SK-N-SH (cell line): Measurements from ENCODE around the gene SLC24A5.

ENCODE experiments used
- RAD21 ChIP-seq: IDR thresholded peaks from 2 replicates; pipeline ENCODE4 v1.6.1; 2012; ENCODE audit warnings: mild to moderate bottlenecking, low read length
- TF ChIP-seq, protein P1 (sequence below): fragments of 200-600 bp; sonication (generic); IDR thresholded peaks from 2 replicates; pipeline ENCODE4 v1.6.1; 2017; ENCODE audit warnings: antibody characterized with exemption, mild to moderate bottlenecking, moderate library complexity
- TF ChIP-seq, protein P2 (sequence below): fragments of 150-350 bp; IDR thresholded peaks from 2 replicates; pipeline ENCODE4 v1.6.1; 2016; ENCODE audit warnings: mild to moderate bottlenecking, low read depth, low read length
- TF ChIP-seq, protein P3 (sequence below): fragments of 150-350 bp; IDR thresholded peaks from 2 replicates; pipeline ENCODE4 v1.6.1; 2017; ENCODE audit warnings: antibody characterized with exemption, low read length, low read depth, borderline replicate concordance

DNA sequence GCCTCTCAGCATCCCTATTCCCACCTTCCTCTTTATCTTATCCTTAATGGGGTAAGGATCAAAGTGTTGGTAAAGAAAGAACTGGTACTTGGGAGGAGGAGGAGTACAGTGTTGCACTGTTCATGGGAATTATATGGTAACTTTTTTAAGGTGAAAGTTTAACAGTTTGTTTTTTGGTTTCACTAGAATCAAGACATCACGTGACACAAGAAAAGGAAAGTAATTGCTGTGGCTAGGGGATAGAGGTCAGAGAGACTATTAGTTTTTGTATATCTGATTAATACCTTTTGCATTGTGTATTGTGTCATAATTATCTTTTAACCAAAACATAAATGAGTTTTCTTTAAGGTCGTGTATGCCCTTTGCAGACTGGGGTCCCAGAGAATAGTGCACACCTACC is 23.5 kb upstream of the SLC24A5 start:
- TF ChIP-seq RAD21, result no peak
- TF ChIP-seq, protein P1, sequence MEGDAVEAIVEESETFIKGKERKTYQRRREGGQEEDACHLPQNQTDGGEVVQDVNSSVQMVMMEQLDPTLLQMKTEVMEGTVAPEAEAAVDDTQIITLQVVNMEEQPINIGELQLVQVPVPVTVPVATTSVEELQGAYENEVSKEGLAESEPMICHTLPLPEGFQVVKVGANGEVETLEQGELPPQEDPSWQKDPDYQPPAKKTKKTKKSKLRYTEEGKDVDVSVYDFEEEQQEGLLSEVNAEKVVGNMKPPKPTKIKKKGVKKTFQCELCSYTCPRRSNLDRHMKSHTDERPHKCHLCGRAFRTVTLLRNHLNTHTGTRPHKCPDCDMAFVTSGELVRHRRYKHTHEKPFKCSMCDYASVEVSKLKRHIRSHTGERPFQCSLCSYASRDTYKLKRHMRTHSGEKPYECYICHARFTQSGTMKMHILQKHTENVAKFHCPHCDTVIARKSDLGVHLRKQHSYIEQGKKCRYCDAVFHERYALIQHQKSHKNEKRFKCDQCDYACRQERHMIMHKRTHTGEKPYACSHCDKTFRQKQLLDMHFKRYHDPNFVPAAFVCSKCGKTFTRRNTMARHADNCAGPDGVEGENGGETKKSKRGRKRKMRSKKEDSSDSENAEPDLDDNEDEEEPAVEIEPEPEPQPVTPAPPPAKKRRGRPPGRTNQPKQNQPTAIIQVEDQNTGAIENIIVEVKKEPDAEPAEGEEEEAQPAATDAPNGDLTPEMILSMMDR, result no peak
- TF ChIP-seq, protein P2, sequence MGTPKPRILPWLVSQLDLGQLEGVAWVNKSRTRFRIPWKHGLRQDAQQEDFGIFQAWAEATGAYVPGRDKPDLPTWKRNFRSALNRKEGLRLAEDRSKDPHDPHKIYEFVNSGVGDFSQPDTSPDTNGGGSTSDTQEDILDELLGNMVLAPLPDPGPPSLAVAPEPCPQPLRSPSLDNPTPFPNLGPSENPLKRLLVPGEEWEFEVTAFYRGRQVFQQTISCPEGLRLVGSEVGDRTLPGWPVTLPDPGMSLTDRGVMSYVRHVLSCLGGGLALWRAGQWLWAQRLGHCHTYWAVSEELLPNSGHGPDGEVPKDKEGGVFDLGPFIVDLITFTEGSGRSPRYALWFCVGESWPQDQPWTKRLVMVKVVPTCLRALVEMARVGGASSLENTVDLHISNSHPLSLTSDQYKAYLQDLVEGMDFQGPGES, result no peak
- TF ChIP-seq, protein P3, sequence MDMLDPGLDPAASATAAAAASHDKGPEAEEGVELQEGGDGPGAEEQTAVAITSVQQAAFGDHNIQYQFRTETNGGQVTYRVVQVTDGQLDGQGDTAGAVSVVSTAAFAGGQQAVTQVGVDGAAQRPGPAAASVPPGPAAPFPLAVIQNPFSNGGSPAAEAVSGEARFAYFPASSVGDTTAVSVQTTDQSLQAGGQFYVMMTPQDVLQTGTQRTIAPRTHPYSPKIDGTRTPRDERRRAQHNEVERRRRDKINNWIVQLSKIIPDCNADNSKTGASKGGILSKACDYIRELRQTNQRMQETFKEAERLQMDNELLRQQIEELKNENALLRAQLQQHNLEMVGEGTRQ, result no peak
